T-cell (primary cell): ENCODE data around the gene ZSWIM8. TPM values are rescaled to one million over a fixed set of nuclear protein-coding genes. Genes with fewer than 3 reads are reported as not detected.

ENCODE experiments used
- ATAC-seq, 4 experiments: fragments of 200-7000 bp in 3 of 4; fragments of 150-1000 bp in 1 of 4; cut with Tn5 transposase; replicated peaks in 1 of 4; 1 replicate in 3 of 4; 2 replicates in 1 of 4; pipeline ENCODE4 v1.10.0; 2021; ENCODE audit warnings: moderate library complexity in 3 of 4, mild to moderate bottlenecking in 2 of 4, moderate number of reproducible peaks in 1 of 4
- CTCF ChIA-PET, 2 donors: fragments of 300-600 bp; sonication (Branson Sonifier 250); formaldehyde crosslinking; loops; one replicate each; lab custom pipeline; 2022; ENCODE audit warnings: antibody characterized with exemption in 2 of 2; lab: Charles Lee
- POLR2A ChIA-PET, 2 donors: fragments of 300-600 bp; sonication (Branson Sonifier 250); formaldehyde crosslinking; loops; one replicate each; lab custom pipeline; 2022; ENCODE audit warnings: antibody characterized with exemption in 2 of 2; lab: Charles Lee
- DNase-seq, 35 experiments: peaks; one replicate each; pipeline versions ENCODE4 v3.0.0 to v3.0.0-alpha.2; 2013 to 2023
- H3K27ac ChIP-seq: one replicate; pipeline ENCODE4 v1.5.1; 2013; ENCODE audit warnings: low read length
- H3K27me3 ChIP-seq, 2 experiments: replicated peaks in 1 of 2; 1 replicate in 1 of 2; 2 replicates in 1 of 2; pipeline versions ENCODE4 v1.6.1 to v1.7.0; 2013; ENCODE audit warnings: low read length in 1 of 2, mixed read lengths in 1 of 2; ENCODE audit not compliant: control insufficient read depth in 2 of 2, insufficient read depth in 2 of 2; ENCODE audit errors: extremely low read depth in 1 of 2
- H3K36me3 ChIP-seq, 2 donors: 1 replicate in 1 of 2; 2 replicates in 1 of 2; pipeline versions ENCODE4 v1.6.1 to v1.7.0; 2013; ENCODE audit warnings: low read length in 1 of 2; ENCODE audit not compliant: control insufficient read depth in 2 of 2, insufficient read depth in 1 of 2; ENCODE audit errors: extremely low read depth in 1 of 2
- H3K4me1 ChIP-seq, 2 experiments: 1 replicate in 1 of 2; 2 replicates in 1 of 2; pipeline versions ENCODE4 v1.6.1 to v1.7.0; 2013; ENCODE audit warnings: low read length in 2 of 2, mixed read lengths in 1 of 2; ENCODE audit not compliant: insufficient read depth in 2 of 2, control insufficient read depth in 1 of 2; ENCODE audit errors: extremely low read depth in 1 of 2
- H3K4me3 ChIP-seq, 2 donors: 1 replicate in 1 of 2; 2 replicates in 1 of 2; pipeline versions ENCODE4 v1.5.1 to v1.7.0; 2013; ENCODE audit warnings: mild to moderate bottlenecking in 2 of 2, low read length in 1 of 2, moderate library complexity in 1 of 2; ENCODE audit not compliant: control insufficient read depth in 1 of 2; ENCODE audit errors: extremely low read depth in 1 of 2
- H3K9me3 ChIP-seq: 2 replicates; pipeline ENCODE4 v1.7.0; 2013
- H3K27ac Mint-ChIP-seq, 2 donors: one replicate each; pipeline ENCODE4 v1.8.0; 2020 to 2021; ENCODE audit warnings: mild to moderate bottlenecking in 2 of 2, mixed read lengths in 2 of 2
- H3K27me3 Mint-ChIP-seq, 2 donors: one replicate each; pipeline ENCODE4 v1.8.0; 2021 to 2022; ENCODE audit warnings: mixed read lengths in 2 of 2
- H3K36me3 Mint-ChIP-seq: one replicate; pipeline ENCODE4 v1.8.0; 2021; ENCODE audit warnings: mixed read lengths
- H3K4me1 Mint-ChIP-seq, 3 donors: one replicate each; pipeline ENCODE4 v1.8.0; 2020 to 2022; ENCODE audit warnings: mixed read lengths in 3 of 3, mild to moderate bottlenecking in 1 of 3
- H3K4me3 Mint-ChIP-seq, 3 donors: one replicate each; pipeline ENCODE4 v1.8.0; 2020 to 2022; ENCODE audit warnings: mild to moderate bottlenecking in 3 of 3, mixed read lengths in 3 of 3, moderate library complexity in 3 of 3
- H3K9me3 Mint-ChIP-seq, 3 donors: one replicate each; pipeline ENCODE4 v1.8.0; 2020 to 2022; ENCODE audit warnings: mixed read lengths in 3 of 3
- WGBS: methylation state at CpG from one replicate; pipeline ENCODE4 v1.1.5; 2013; ENCODE audit warnings: missing lambda C conversion rate; ENCODE audit not compliant: insufficient coverage; 5-methylcytosine and 5-hydroxymethylcytosine counted together
- total RNA-seq, 35 experiments: library from RNA in 6 of 35; stranded (reverse) in 6 of 35; fragments of 120-200 nt in 1 of 35; gene quantifications; one replicate each; pipeline versions ENCODE4 v1.2.1 to v1.2.4 and lab custom pipeline; 2013 to 2026

ZSWIM8 gene
- total RNA-seq, 5 donors from 2014 or later (not counting 1 experiment from before 2014, with no cell fraction given), result 69.0 to 106 (median 90.8) TPM

DNA sequence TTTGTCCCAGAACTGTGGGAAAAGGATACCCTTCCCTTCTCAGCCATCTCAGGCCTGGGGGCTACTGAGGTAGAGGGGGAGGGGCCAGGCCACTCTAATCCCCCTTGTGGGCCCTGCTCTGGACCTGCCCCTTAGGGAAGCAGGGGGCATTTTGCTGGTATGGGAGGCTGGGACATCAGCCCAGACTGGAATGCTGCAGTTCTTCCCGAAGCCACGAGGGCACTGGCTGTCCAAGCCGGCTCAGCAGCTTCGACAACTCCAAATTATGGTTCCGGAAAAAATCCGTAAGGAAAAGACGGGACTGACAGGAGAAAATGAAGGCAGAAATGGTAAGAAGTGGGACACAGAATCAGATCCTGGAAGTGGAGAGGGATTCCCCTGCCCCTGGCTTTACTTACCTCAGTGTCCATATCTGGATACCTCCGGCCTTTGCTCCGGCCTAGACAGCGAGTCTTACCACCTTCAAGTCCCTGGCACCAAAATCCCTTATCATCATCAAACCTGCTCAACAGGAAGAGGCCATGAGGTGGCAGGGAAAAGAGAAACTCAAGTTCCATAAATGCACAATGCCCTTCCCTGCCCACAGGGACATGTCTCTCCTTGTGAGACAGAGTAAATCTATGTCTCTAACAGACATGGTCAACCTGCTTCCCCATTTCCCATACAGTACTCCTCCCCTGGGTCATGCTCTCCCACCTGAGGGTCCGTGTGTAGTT is 17.0 kb downstream of the ZSWIM8 start:
- WGBS, result 100% methylated on average over 7 of the region's 11 CpGs
- no peak for ATAC-seq

DNA sequence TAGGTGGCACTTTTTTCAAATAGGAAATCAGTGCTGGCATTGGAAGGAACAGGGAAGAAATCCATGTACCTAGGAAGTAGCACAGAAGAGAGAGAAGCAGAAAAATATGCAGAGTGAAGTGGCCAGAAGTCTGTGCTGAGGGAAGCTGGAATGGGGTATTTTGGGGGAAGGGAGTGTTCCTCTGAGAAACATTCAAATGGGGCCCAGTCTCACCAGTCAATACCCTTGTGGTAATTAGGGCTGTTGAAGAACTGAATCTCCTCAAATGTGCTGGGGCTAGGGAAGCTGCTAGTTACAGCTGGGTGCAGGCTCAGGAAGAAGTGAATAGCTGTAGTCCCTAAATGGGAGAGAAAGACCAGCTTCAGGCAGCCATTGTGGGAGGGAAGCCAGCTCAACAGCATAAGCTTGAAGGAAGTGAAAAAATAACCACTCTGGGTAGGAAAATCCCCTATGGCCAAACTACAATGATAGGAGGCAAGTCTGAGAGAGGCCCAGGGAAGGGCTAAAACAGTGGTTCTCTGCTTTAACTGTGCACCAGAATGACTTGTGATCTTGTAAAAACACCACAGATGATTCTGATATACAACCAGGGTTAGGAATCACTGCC is 18.4 kb downstream of the ZSWIM8 start:
- Mint-ChIP-seq H3K36me3 (peaks cover 44% of the 10 kb centered on the region), H3K4me1 (peaks cover 37 to 40% (median 39%) of the 10 kb centered on the region in 3 donors), H3K9me3 (no peaks in the 10 kb centered on the region), H3K27ac (peak overlapping the region in 1 of 2 donors; percentile 16), H3K4me3 (no peak overlapping the region), H3K27me3 (no peaks in the 10 kb centered on the region)
- no peak for DNase-seq
- POLR2A ChIA-PET, result interaction anchor here (0.5 to 1.0 kb wide), 5 partner anchors 9 to 707 kb away, joined by 3 to 8 read pairs (median 6); partner anchors contain the start of gene P4HA1 (in 1 of the 2)
- Histone ChIP-seq H3K4me1 (peaks cover 0 to 26% of the 10 kb centered on the region in 2 experiments), H3K4me3 (no peak overlapping the region), H3K36me3 (peaks cover 30 to 89% of the 10 kb centered on the region in 2 donors), H3K9me3 (no peaks in the 10 kb centered on the region), H3K27ac (no peak overlapping the region), H3K27me3 (no peaks in the 10 kb centered on the region)
- CTCF ChIA-PET, result no interaction called here
- no peak for ATAC-seq

More for the DNA sequence above, 17.0 kb downstream of the ZSWIM8 start:
- Mint-ChIP-seq H3K36me3 (peaks cover 44% of the 10 kb centered on the region), H3K4me1 (peaks cover 25 to 35% (median 26%) of the 10 kb centered on the region in 3 donors), H3K27me3 (no peaks in the 10 kb centered on the region), H3K9me3 (no peaks in the 10 kb centered on the region), H3K27ac (no peak overlapping the region), H3K4me3 (no peak overlapping the region)
- DNase-seq, result no peak
- ChIA-PET POLR2A (no interaction called here), CTCF (no interaction called here)
- H3K27me3 ChIP-seq, result no peaks in the 10 kb centered on the region
- peaks cover 0 to 14% of the 10 kb centered on the region in 2 experiments for H3K4me1 ChIP-seq
- no peak overlapping the region for H3K4me3 ChIP-seq
- peaks cover 31 to 89% of the 10 kb centered on the region in 2 donors for H3K36me3 ChIP-seq
- H3K27ac ChIP-seq, result no peak overlapping the region
- no peaks in the 10 kb centered on the region for H3K9me3 ChIP-seq

DNA sequence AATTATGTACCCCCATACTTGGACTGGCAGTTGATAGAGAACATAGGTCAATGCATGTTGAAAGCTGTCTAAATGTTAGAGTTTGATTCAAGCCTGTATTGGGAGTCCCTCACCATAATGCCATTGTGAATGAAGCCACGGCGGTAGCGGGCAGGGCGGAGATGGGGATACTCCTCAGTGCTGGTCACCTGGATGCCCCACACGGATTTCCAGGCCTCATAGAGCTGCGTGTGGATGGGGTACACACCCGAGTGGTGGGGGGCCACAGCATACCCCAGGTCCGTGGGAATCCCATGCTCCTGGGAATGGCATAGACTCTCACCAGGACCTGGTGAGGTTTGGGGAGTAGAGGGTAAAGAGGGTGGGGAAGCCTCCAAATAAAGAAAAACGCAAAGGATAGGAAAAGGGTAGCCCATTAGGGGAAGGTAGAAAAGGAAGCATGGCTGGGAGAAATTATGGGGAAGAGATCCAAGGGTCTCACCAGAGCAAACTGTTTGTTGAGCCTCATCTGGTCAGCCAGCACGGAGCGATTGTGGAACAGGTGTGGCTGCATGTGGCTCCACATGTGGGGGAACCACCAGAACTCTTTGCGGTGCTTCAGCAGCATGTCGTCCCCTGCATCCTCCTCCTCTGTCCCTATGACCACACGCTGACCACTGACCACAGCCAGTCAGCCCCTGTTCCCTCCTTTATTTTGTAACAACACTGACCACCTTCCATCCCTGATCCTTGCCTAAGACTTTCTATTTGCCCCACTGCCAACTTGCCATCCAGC is 21.0 kb downstream of the ZSWIM8 start:
- Mint-ChIP-seq H3K27ac (peak overlapping the region in 1 of 2 donors; percentile 34), H3K4me1 (peaks cover 56 to 58% (median 58%) of the 10 kb centered on the region in 3 donors), H3K27me3 (no peaks in the 10 kb centered on the region), H3K4me3 (peak overlapping the region in 1 of 3 donors; percentile 22), H3K36me3 (peaks cover 51% of the 10 kb centered on the region), H3K9me3 (no peaks in the 10 kb centered on the region)
- peaks cover 23 to 82% of the 10 kb centered on the region in 2 donors for H3K36me3 ChIP-seq
- POLR2A ChIA-PET, result interaction anchor here in 1 of 2 donors (0.6 kb wide), 1 partner anchor 42 kb away, joined by 3 read pairs; no protein-coding TSS in a partner anchor
- CTCF ChIA-PET, result no interaction called here
- no peak overlapping the region for H3K4me3 ChIP-seq
- peaks cover 0 to 46% of the 10 kb centered on the region in 2 experiments for H3K4me1 ChIP-seq
- H3K9me3 ChIP-seq, result no peaks in the 10 kb centered on the region
- no peaks in the 10 kb centered on the region for H3K27me3 ChIP-seq
- no peak overlapping the region for H3K27ac ChIP-seq
- DNase-seq (no peak), ATAC-seq (no peak)
- 98% methylated on average over 14 of the region's 14 CpGs for WGBS

DNA sequence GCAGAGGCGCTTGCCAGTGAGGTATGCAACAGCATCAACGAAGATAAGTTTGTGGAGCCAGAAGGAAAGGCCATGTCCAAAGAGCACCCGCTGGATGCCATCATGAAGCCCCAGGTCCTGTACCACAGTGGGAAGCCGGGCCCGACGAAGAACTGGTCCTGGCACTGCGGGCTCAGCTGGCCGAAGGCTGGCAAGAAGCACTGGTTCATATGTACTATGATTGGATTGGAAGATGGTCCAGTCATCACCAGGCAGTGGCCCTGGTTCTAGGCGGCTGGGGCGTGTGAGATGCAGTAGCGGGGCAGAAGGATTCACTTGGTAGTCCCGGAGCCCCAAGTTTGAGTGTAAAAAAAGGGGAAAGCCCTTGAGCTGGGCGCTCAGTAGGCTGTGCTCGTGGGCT is 22.1 kb downstream of the ZSWIM8 start:
- Mint-ChIP-seq H3K4me3 (peak overlapping the region in 1 of 3 donors; percentile 22), H3K27me3 (no peaks in the 10 kb centered on the region), H3K27ac (peak overlapping the region in 1 of 2 donors; percentile 70), H3K4me1 (peaks cover 56 to 59% (median 58%) of the 10 kb centered on the region in 3 donors), H3K9me3 (no peaks in the 10 kb centered on the region), H3K36me3 (peaks cover 48% of the 10 kb centered on the region)
- Histone ChIP-seq H3K27me3 (no peaks in the 10 kb centered on the region), H3K4me1 (peaks cover 0 to 50% of the 10 kb centered on the region in 2 experiments), H3K4me3 (no peak overlapping the region), H3K36me3 (peaks cover 14 to 71% of the 10 kb centered on the region in 2 donors), H3K27ac (no peak overlapping the region), H3K9me3 (no peaks in the 10 kb centered on the region)
- WGBS, result 98% methylated on average over 13 of the region's 14 CpGs
- DNase-seq, result no peak
- ChIA-PET CTCF (interaction anchor here in 1 of 2 donors (0.5 kb wide), 1 partner anchor 133 kb away, joined by 3 read pairs; no protein-coding TSS in a partner anchor), POLR2A (no interaction called here)
- no peak for ATAC-seq

DNA sequence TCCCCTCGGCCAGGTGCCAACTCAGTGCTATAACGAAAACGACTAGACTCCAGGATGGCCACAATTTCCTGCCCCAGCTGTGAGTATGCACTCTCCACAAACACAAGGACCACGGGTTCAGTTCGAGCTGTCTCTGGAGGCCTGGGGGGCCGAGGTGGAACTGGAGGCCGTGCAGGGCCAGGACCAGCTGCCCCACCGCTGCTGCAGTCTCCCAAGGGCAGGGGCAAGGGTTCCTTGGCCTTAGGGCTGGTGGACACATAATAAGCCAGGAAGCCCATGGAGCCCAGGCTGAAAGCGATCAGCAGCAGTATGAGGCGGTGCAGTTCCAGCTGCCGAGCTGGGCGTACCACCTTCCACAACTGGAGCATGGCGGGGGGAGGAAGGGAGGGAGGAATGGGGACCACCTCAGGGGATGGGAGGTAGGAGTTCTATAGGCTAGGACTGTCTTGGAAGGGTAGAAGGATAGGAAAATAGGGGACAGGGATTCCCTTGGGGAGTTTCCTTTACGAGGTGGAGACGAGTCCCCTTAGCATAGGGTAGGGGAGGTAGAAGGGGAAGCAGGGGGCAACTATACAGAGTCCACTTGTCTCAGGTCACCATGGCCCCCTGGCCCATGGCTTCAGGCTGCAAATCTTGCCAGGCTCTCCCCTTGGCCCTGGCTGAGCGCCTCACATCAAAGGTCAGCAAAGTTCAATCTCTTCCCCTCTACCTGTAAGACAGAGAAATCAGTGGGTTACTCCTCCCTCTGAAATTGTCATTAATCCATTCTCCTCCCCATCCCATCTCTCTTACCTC is 22.8 kb downstream of the ZSWIM8 start:
- Histone ChIP-seq H3K27ac (no peak overlapping the region), H3K4me3 (no peak overlapping the region), H3K27me3 (no peaks in the 10 kb centered on the region), H3K9me3 (no peaks in the 10 kb centered on the region), H3K4me1 (peaks cover 0 to 50% of the 10 kb centered on the region in 2 experiments), H3K36me3 (peaks cover 14 to 63% of the 10 kb centered on the region in 2 donors)
- ATAC-seq, result no peak
- peaks cover 57 to 59% (median 58%) of the 10 kb centered on the region in 3 donors for H3K4me1 Mint-ChIP-seq
- H3K27ac Mint-ChIP-seq, result peak overlapping the region; percentile 70 to 74
- no peaks in the 10 kb centered on the region for H3K9me3 Mint-ChIP-seq
- 87% methylated on average over 9 of the region's 16 CpGs for WGBS
- ChIA-PET CTCF (interaction anchor here in 1 of 2 donors (1.3 kb wide), 1 partner anchor 40 kb away, joined by 3 read pairs; no protein-coding TSS in a partner anchor), POLR2A (interaction anchor here (0.6 to 1.0 kb wide), 5 partner anchors 8 to 490 kb away, joined by 3 to 11 read pairs (median 5); no protein-coding TSS in a partner anchor)
- no peak for DNase-seq
- peak overlapping the region in 2 of 3 donors; percentile 14 to 89 for H3K4me3 Mint-ChIP-seq
- peaks cover 49% of the 10 kb centered on the region for H3K36me3 Mint-ChIP-seq
- no peaks in the 10 kb centered on the region for H3K27me3 Mint-ChIP-seq
